ENCODE results near the gene LHFPL6.

Gene LHFPL6

GRCh38 chr13:39556866-39557265 lies 46.1 kb downstream of the LHFPL6 start:
- no peak for ATAC-seq (replicated peaks)
- no peak overlapping the region for H3K4me3 Mint-ChIP-seq
- H3K4me1 Mint-ChIP-seq, result no peaks in the 10 kb centered on the region
- no peak overlapping the region for H3K27ac Mint-ChIP-seq
- DNase-seq, result no peak
- no peaks in the 10 kb centered on the region for H3K36me3 Mint-ChIP-seq
- H3K9me3 Mint-ChIP-seq, result no peaks in the 10 kb centered on the region
- H3K27me3 Mint-ChIP-seq, result peaks cover 0 to 4% of the 10 kb centered on the region in 2 donors

- Mint-ChIP-seq H3K27ac (no peak overlapping the region), H3K36me3 (no peaks in the 10 kb centered on the region), H3K27me3 (peaks cover 0 to 4% of the 10 kb centered on the region in 2 donors), H3K4me3 (no peak overlapping the region), H3K4me1 (peaks cover 0 to 5% of the 10 kb centered on the region in 2 donors), H3K9me3 (peaks cover 0 to 3% of the 10 kb centered on the region in 2 donors)
- DNase-seq (no peak), ATAC-seq (replicated peaks) (no peak)
Observed at GRCh38 chr13:39554371-39554770, 48.6 kb downstream of the LHFPL6 start.

GRCh38 chr13:39552246-39552645 lies 50.7 kb downstream of the LHFPL6 start:
- H3K4me1 Mint-ChIP-seq, result peaks cover 0 to 5% of the 10 kb centered on the region in 2 donors
- no peaks in the 10 kb centered on the region for H3K36me3 Mint-ChIP-seq
- DNase-seq, result no peak
- H3K9me3 Mint-ChIP-seq, result peaks cover 0 to 3% of the 10 kb centered on the region in 2 donors
- no peak for ATAC-seq (replicated peaks)
- no peak overlapping the region for H3K4me3 Mint-ChIP-seq
- no peak overlapping the region for H3K27ac Mint-ChIP-seq
- H3K27me3 Mint-ChIP-seq, result peaks cover 0 to 4% of the 10 kb centered on the region in 2 donors

- Mint-ChIP-seq H3K9me3 (peaks cover 0 to 3% of the 10 kb centered on the region in 2 donors), H3K36me3 (no peaks in the 10 kb centered on the region), H3K27ac (no peak overlapping the region), H3K4me3 (no peak overlapping the region), H3K27me3 (peaks cover 0 to 4% of the 10 kb centered on the region in 2 donors), H3K4me1 (peaks cover 0 to 5% of the 10 kb centered on the region in 2 donors)
- DNase-seq, result no peak
- ATAC-seq (replicated peaks), result no peak
Observed at GRCh38 chr13:39550931-39551330, 52.1 kb downstream of the LHFPL6 start.

GRCh38 chr13:39547108-39547507 lies 55.9 kb downstream of the LHFPL6 start:
- H3K27me3 Mint-ChIP-seq, result no peaks in the 10 kb centered on the region

GRCh38 chr13:39542361-39542760 lies 60.6 kb downstream of the LHFPL6 start:
- Mint-ChIP-seq H3K9me3 (no peaks in the 10 kb centered on the region), H3K27ac (no peak overlapping the region), H3K27me3 (no peaks in the 10 kb centered on the region), H3K36me3 (no peaks in the 10 kb centered on the region), H3K4me3 (no peak overlapping the region), H3K4me1 (no peaks in the 10 kb centered on the region)
- ATAC-seq (replicated peaks), result no peak
- DNase-seq, result no peak

More at GRCh38 chr13:39547108-39547507, 55.9 kb downstream of the LHFPL6 start:
- DNase-seq, result no peak
- H3K9me3 Mint-ChIP-seq, result peaks cover 0 to 3% of the 10 kb centered on the region in 2 donors
- H3K27ac Mint-ChIP-seq, result no peak overlapping the region
- H3K36me3 Mint-ChIP-seq, result no peaks in the 10 kb centered on the region
- no peak overlapping the region for H3K4me3 Mint-ChIP-seq
- no peak for ATAC-seq (replicated peaks)
- H3K4me1 Mint-ChIP-seq, result peaks cover 0 to 5% of the 10 kb centered on the region in 2 donors

GRCh38 chr13:39540929-39541605 lies 61.9 kb downstream of the LHFPL6 start:
- DNase-seq (no peak), ATAC-seq (replicated peaks) (no peak)
- no peak overlapping the region for H3K4me3 Mint-ChIP-seq
- H3K9me3 Mint-ChIP-seq, result no peaks in the 10 kb centered on the region
- H3K36me3 Mint-ChIP-seq, result no peaks in the 10 kb centered on the region
- H3K27ac Mint-ChIP-seq, result no peak overlapping the region
- H3K4me1 Mint-ChIP-seq, result no peaks in the 10 kb centered on the region
- H3K27me3 Mint-ChIP-seq, result no peaks in the 10 kb centered on the region

- DNase-seq, result no peak
- Mint-ChIP-seq H3K27me3 (no peaks in the 10 kb centered on the region), H3K27ac (no peak overlapping the region), H3K36me3 (no peaks in the 10 kb centered on the region), H3K4me1 (no peaks in the 10 kb centered on the region), H3K9me3 (no peaks in the 10 kb centered on the region), H3K4me3 (no peak overlapping the region)
- ATAC-seq (replicated peaks), result no peak
Observed at GRCh38 chr13:39538816-39539790, 63.9 kb downstream of the LHFPL6 start.

- no peaks in the 10 kb centered on the region for H3K36me3 Mint-ChIP-seq
- no peaks in the 10 kb centered on the region for H3K4me1 Mint-ChIP-seq
- H3K4me3 Mint-ChIP-seq, result no peak overlapping the region
- H3K9me3 Mint-ChIP-seq, result no peaks in the 10 kb centered on the region
- DNase-seq (no peak), ATAC-seq (replicated peaks) (no peak)
- H3K27ac Mint-ChIP-seq, result no peak overlapping the region
- no peaks in the 10 kb centered on the region for H3K27me3 Mint-ChIP-seq
Observed at GRCh38 chr13:39536906-39537305, 66.1 kb downstream of the LHFPL6 start.

- Mint-ChIP-seq H3K27ac (no peak overlapping the region), H3K27me3 (no peaks in the 10 kb centered on the region), H3K9me3 (no peaks in the 10 kb centered on the region), H3K4me3 (no peak overlapping the region), H3K4me1 (no peaks in the 10 kb centered on the region), H3K36me3 (no peaks in the 10 kb centered on the region)
- DNase-seq, result no peak
- no peak for ATAC-seq (replicated peaks)
Observed at GRCh38 chr13:39536274-39536673, 66.7 kb downstream of the LHFPL6 start.

- no peaks in the 10 kb centered on the region for H3K36me3 Mint-ChIP-seq
- H3K27me3 Mint-ChIP-seq, result no peaks in the 10 kb centered on the region
- ATAC-seq (replicated peaks) (no peak), DNase-seq (no peak)
- no peak overlapping the region for H3K4me3 Mint-ChIP-seq
- H3K4me1 Mint-ChIP-seq, result no peaks in the 10 kb centered on the region
- H3K27ac Mint-ChIP-seq, result no peak overlapping the region
- no peaks in the 10 kb centered on the region for H3K9me3 Mint-ChIP-seq
Observed at GRCh38 chr13:39533651-39534150, 69.3 kb downstream of the LHFPL6 start.

GRCh38 chr13:39531646-39532045 lies 71.3 kb downstream of the LHFPL6 start:
- H3K4me1 Mint-ChIP-seq, result no peaks in the 10 kb centered on the region
- no peak overlapping the region for H3K4me3 Mint-ChIP-seq
- DNase-seq (no peak), ATAC-seq (replicated peaks) (no peak)
- no peaks in the 10 kb centered on the region for H3K9me3 Mint-ChIP-seq
- no peaks in the 10 kb centered on the region for H3K27me3 Mint-ChIP-seq
- no peak overlapping the region for H3K27ac Mint-ChIP-seq
- no peaks in the 10 kb centered on the region for H3K36me3 Mint-ChIP-seq

GRCh38 chr13:39530916-39531315 lies 72.1 kb downstream of the LHFPL6 start:
- no peak overlapping the region for H3K27ac Mint-ChIP-seq
- no peak for DNase-seq
- no peaks in the 10 kb centered on the region for H3K27me3 Mint-ChIP-seq
- no peaks in the 10 kb centered on the region for H3K4me1 Mint-ChIP-seq
- no peaks in the 10 kb centered on the region for H3K9me3 Mint-ChIP-seq
- no peaks in the 10 kb centered on the region for H3K36me3 Mint-ChIP-seq
- H3K4me3 Mint-ChIP-seq, result no peak overlapping the region
- no peak for ATAC-seq (replicated peaks)

- no peaks in the 10 kb centered on the region for H3K36me3 Mint-ChIP-seq
- no peak overlapping the region for H3K27ac Mint-ChIP-seq
- H3K9me3 Mint-ChIP-seq, result no peaks in the 10 kb centered on the region
- no peaks in the 10 kb centered on the region for H3K4me1 Mint-ChIP-seq
- no peaks in the 10 kb centered on the region for H3K27me3 Mint-ChIP-seq
- DNase-seq, result no peak
- ATAC-seq (replicated peaks), result no peak
- no peak overlapping the region for H3K4me3 Mint-ChIP-seq
Observed at GRCh38 chr13:39528661-39528980, 74.4 kb downstream of the LHFPL6 start.

Data from stimulated activated naive B cell treated with anti-CD40 and anti-IgM and Interleukin-4, amounts not matched to agents 10 μg/mL and 1 μg/mL and 100 μg/mL, for 72 hours (primary cell).